Measurements from ENCODE around the gene SUCLG2.

GRCh38 chr3:67609709-67610108, 44.7 kb downstream of the SUCLG2 start:
- TF ChIP-seq POLR2A (IDR thresholded peaks at IDR 0.05) (no peak), CTCF (IDR thresholded peaks at IDR 0.05) (no peak)
